ENCODE results near the gene C6orf89. TPM values are rescaled to one million over a fixed set of nuclear protein-coding genes. Genes with fewer than 3 reads are reported as not detected.

The C6orf89 gene
- total RNA-seq, 1 donor from 2014 or later, result 57.9 TPM

DNA sequence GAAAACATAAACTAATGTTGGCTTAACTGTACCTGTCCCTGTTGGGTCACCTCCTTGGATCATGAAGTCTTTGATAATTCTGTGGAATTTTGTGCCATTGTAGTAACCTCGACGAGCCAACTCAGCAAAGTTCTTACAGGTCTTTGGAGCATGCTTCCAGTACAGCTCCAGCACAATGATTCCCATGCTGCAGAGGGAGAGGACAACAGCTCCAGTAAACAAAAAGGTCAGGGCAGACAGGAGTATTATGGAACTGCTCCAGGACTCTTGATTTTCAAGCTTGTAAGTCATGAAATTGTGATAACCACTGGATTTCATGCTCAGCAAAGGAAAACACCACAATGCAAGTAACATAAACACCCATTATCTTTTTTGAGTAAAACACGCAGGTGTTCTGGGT, 14.1 kb upstream of the C6orf89 start:
- H3K27ac ChIP-seq, result no peak overlapping the region
- DNase-seq (no peak), ATAC-seq (no peak)
- H3K9me3 ChIP-seq, result no peaks in the 10 kb centered on the region
- H3K4me1 ChIP-seq, result peaks cover 14% of the 10 kb centered on the region
- no peak overlapping the region for H3K4me3 ChIP-seq
- H3K36me3 ChIP-seq, result peaks cover 8% of the 10 kb centered on the region
- intact Hi-C loops (cut with DNase I), result no loop called here
- TF ChIP-seq, protein P1, sequence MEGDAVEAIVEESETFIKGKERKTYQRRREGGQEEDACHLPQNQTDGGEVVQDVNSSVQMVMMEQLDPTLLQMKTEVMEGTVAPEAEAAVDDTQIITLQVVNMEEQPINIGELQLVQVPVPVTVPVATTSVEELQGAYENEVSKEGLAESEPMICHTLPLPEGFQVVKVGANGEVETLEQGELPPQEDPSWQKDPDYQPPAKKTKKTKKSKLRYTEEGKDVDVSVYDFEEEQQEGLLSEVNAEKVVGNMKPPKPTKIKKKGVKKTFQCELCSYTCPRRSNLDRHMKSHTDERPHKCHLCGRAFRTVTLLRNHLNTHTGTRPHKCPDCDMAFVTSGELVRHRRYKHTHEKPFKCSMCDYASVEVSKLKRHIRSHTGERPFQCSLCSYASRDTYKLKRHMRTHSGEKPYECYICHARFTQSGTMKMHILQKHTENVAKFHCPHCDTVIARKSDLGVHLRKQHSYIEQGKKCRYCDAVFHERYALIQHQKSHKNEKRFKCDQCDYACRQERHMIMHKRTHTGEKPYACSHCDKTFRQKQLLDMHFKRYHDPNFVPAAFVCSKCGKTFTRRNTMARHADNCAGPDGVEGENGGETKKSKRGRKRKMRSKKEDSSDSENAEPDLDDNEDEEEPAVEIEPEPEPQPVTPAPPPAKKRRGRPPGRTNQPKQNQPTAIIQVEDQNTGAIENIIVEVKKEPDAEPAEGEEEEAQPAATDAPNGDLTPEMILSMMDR (IDR thresholded peaks at IDR 0.05), result no peak
- no peaks in the 10 kb centered on the region for H3K27me3 ChIP-seq

DNA sequence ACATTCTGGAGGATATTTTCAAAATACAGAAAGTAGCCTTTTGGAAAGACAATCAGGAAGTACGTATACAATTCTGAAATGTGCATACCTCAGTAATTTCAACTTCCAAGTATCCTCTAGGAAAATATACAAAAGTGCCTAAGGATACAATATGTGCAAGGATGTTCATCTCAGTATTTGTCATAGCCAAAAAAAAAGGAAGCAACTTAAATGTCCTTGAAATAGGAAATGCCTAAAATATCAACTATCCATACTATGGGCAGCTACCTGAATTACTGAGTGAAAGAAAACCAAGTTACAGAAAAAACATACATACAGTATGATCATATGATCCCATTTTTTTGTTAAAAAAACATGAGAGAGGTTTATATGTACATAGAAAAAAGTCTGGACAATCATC, 12.6 kb upstream of the C6orf89 start:
- no peaks in the 10 kb centered on the region for H3K9me3 ChIP-seq
- intact Hi-C loops (cut with DNase I), result no loop called here
- peaks cover 14% of the 10 kb centered on the region for H3K4me1 ChIP-seq
- no peaks in the 10 kb centered on the region for H3K27me3 ChIP-seq
- DNase-seq (no peak), ATAC-seq (no peak)
- H3K36me3 ChIP-seq, result peaks cover 8% of the 10 kb centered on the region
- TF ChIP-seq, protein P1 (IDR thresholded peaks at IDR 0.05), result no peak
- H3K27ac ChIP-seq, result no peak overlapping the region
- H3K4me3 ChIP-seq, result no peak overlapping the region

DNA sequence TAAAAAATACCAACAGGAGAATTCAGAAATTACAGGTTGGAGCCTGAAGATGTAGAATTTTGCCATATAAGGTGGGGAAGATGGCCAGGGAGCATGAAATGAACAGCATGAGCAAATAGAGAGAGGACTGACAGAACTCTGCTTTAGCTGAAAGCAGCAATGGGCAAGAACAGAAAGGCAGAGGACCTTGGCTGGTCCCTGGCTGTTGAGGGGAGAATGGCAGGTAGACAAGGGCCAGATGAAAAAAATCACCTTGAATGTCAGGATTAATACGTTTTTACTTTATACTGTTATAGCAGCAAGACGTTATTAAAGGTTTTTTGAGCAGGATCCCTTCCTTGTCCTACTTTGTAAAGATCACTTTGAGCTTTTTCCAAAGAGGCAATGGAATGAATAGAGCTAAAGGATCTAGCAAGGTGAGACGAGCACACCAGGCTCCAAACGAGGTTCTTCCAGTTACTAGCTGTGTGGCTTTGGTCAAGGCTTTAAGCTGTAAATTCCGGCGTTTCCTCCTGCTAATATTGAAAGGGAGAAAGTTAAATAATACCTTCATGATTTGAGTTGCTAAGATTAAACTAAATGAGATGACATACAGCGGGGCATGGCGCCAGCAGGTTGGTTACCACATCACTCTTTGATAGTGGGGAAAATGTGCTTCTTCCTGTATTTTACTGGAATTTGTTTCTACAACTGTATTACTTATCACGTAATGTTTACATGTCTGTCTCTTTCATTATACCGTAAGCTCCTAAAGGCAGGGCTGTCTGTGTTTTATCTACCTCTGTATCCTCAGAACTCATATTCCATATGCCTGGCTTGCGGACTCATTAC, 11.9 kb upstream of the C6orf89 start:
- Histone ChIP-seq H3K27ac (peak overlapping the region; percentile 93), H3K4me1 (peaks cover 14% of the 10 kb centered on the region), H3K9me3 (no peaks in the 10 kb centered on the region), H3K27me3 (no peaks in the 10 kb centered on the region), H3K36me3 (peaks cover 4% of the 10 kb centered on the region), H3K4me3 (peak overlapping the region; percentile 93)
- TF ChIP-seq, protein P1 (IDR thresholded peaks at IDR 0.05), result no peak
- ATAC-seq (no peak), DNase-seq (peak; percentile 65)
- intact Hi-C loops (cut with DNase I), result no loop called here

DNA sequence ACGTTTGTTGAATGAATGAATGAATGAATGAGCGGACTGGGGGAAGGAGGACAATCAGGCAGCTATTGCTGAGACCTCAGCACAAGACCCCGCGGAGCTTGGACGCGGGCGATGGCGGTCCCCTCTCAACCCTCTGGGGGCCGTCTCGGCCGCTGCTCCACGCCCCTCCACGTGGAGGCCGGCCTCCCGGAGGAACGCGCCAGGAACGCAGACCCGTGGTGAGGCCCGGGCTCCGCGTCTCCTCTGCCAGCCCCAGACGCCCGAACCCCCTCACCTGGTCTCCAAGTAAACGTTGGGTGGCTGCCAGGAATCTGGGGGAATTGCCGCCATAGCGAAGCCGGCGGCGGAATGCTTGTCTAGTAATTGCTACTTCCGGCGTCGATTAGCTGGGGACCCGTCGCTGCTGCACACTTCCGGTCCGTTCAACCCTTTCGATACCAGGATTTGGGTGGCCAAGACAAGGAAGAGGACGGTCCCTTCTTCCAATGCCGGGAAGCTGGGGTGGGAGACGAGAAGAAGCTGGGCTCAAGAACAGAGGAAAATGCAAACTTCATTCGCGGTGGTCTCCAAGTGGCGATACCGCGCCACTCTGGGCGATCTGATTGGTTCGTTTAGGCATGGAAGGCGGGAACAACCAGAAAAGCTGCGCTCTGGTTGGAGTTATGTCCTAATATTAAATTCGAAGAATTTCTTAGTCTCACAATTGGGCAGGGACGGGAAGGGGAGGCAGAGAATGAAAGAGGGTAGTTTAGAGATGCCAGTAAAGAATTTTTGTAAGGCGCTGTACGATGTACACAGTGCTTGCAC, 11.1 kb upstream of the C6orf89 start, which contains the start of gene PPIL1:
PPIL1 (minus strand) TSS at position 361 of the 807 bp plus-strand sequence; CDS start at position 330, 31 bp downstream.
- ATAC-seq, result peak; percentile 93
- H3K4me1 ChIP-seq, result peaks cover 14% of the 10 kb centered on the region
- peak within 1 kb of the TSS; percentile 93 for H3K27ac ChIP-seq
- peak; percentile 91 for DNase-seq
- TF ChIP-seq, protein P1 (IDR thresholded peaks at IDR 0.05), result no peak
- peaks cover 4% of the 10 kb centered on the region for H3K27me3 ChIP-seq
- H3K4me3 ChIP-seq, result peak within 1 kb of the TSS; percentile 93
- no peaks in the 10 kb centered on the region for H3K36me3 ChIP-seq
- no peaks in the 10 kb centered on the region for H3K9me3 ChIP-seq
- intact Hi-C loops (cut with DNase I), result no loop called here

DNA sequence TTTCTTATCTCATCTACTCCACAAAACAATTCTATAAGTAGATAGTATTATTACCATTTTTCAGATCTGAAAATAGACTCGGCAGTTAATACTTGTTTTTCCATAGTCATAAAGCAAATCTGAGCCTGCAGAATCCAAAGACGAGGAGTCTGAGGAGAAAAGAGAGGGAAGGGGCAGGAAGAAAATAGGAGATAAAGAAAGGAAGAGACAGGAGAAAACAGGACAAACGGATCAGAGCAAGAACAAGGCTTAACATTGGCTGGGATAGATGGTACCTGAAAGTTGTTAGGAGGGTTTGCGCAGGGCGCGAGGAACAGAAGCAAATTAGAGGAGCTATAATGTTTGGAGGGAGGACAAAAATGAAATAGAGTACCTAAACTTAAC, 10.5 kb upstream of the C6orf89 start:
- Histone ChIP-seq H3K27me3 (peaks cover 4% of the 10 kb centered on the region), H3K36me3 (no peaks in the 10 kb centered on the region), H3K4me3 (peak overlapping the region; percentile 93), H3K4me1 (peaks cover 14% of the 10 kb centered on the region), H3K9me3 (no peaks in the 10 kb centered on the region), H3K27ac (peak overlapping the region; percentile 93)
- ATAC-seq (no peak), DNase-seq (no peak)
- TF ChIP-seq, protein P1 (IDR thresholded peaks at IDR 0.05), result no peak
- intact Hi-C loops (cut with DNase I), result no loop called here

All from upper lobe of right lung (tissue), 1 donor.